Measurements from ENCODE around the gene HSPA12B. TPM values are rescaled to one million over a fixed set of nuclear protein-coding genes. Genes with fewer than 3 reads are reported as not detected.

Gene HSPA12B
- total and polyA plus RNA-seq, 2 of the 4 experiments (the other 2 are of a cell fraction): not detected

- ChIA-PET CTCF (no interaction called here), POLR2A (ENCODE audit: unreplicated experiment) (no interaction called here)
- Histone ChIP-seq H2BK15ac (ENCODE audit: low read depth, low read length) (no peak overlapping the region), H3K4me2 (ENCODE audit: low read depth, low read length) (no peak overlapping the region), H4K20me1 (ENCODE audit: insufficient read depth, low read length) (no peaks in the 10 kb centered on the region), H2AK9ac (replicated peaks; ENCODE audit: low read depth, low read length, poor library complexity) (no peak overlapping the region), H3K9me1 (ENCODE audit: insufficient read depth, low read length) (peaks cover 13% of the 10 kb centered on the region), H2BK120ac (ENCODE audit: low read depth, low read length) (no peak overlapping the region), H4K91ac (ENCODE audit: insufficient read depth, low read depth, low read length) (no peak overlapping the region), H4K8ac (ENCODE audit: low read depth in 2 of 2, low read length in 2 of 2) (no peak overlapping the region), H3K27me3 (ENCODE audit: control insufficient read depth, insufficient read depth, low read length) (peaks cover 7% of the 10 kb centered on the region; the same call in 1 of the 2 replicates), H3K4me3 (ENCODE audit: insufficient read depth, low read depth, low read length) (no peak overlapping the region), H3K9me3 (ENCODE audit: control insufficient read depth, insufficient read depth, low read length) (no peaks in the 10 kb centered on the region), H3K9ac (ENCODE audit: low read depth, low read length) (no peak overlapping the region), H2BK5ac (ENCODE audit: low read depth, low read length, poor library complexity, severe bottlenecking) (no peak overlapping the region), H3K18ac (ENCODE audit: low read depth, low read length) (no peak overlapping the region), H3K36me3 (ENCODE audit: control insufficient read depth, insufficient read depth, low read length) (no peaks in the 10 kb centered on the region), H2AFZ (replicated peaks; ENCODE audit: low read length, poor library complexity) (no peak overlapping the region), H2BK20ac (ENCODE audit: low read depth, low read length) (no peak overlapping the region), H2AK5ac (ENCODE audit: low read depth, low read length) (no peak overlapping the region), H3K79me1 (ENCODE audit: low read depth in 1 of 2, low read length in 2 of 2) (no peaks in the 10 kb centered on the region), H4K5ac (ENCODE audit: low read depth, low read length) (no peak overlapping the region), H3K23ac (ENCODE audit: low read depth, low read length) (no peak overlapping the region), H3K4ac (ENCODE audit: low read depth, low read length) (no peak overlapping the region), H3K56ac (ENCODE audit: extremely low read depth, insufficient read depth, low read length) (no peak overlapping the region), H3K4me1 (ENCODE audit: control insufficient read depth, insufficient read depth, low read length) (peaks cover 12% of the 10 kb centered on the region), H3K27ac (ENCODE audit: insufficient read depth, low read length) (no peak overlapping the region), H3K14ac (replicated peaks; ENCODE audit: low read depth, low read length) (no peak overlapping the region)
- dilution Hi-C loops (cut with HindIII; ENCODE audit: low sequenced_read_pairs, unreplicated experiment) (no loop called here), in situ Hi-C loops (cut with MboI; ENCODE audit: low sequenced_read_pairs) (no loop called here), intact Hi-C loops (cut with micrococcal nuclease) (no loop called here)
- no TSS peak for BruUV-seq (replicated peaks)
- ATAC-seq (ENCODE audit: low read depth) (no peak), DNase-seq (no peak)
- WGBS, 2 experiments (ENCODE audit: extremely low coverage in 2 of 2, insufficient read length in 1 of 2): no CpG with 5 or more reads among the region's 3 CpGs
- TF ChIP-seq USF2 (IDR thresholded peaks at IDR 0.05; ENCODE audit: low read depth, low read length): no peak
- TF ChIP-seq MAFK (IDR thresholded peaks at IDR 0.05; ENCODE audit: low read depth, low read length): no peak
- TF ChIP-seq CEBPB (IDR thresholded peaks at IDR 0.05; ENCODE audit: low read depth, low read length): peak; percentile 22; the same call in 1 of the 2 replicates
Measured at GRCh38 chr20:3690413-3690812, 42.1 kb upstream of the HSPA12B start.

Data from IMR-90 (cell line).